ENCODE data around the gene MAST3. TPM values are rescaled to one million over a fixed set of nuclear protein-coding genes. Genes with fewer than 3 reads are reported as not detected.

MAST3 gene
- total RNA-seq, 1 experiment from 2014 or later, result 14.2 TPM

DNA sequence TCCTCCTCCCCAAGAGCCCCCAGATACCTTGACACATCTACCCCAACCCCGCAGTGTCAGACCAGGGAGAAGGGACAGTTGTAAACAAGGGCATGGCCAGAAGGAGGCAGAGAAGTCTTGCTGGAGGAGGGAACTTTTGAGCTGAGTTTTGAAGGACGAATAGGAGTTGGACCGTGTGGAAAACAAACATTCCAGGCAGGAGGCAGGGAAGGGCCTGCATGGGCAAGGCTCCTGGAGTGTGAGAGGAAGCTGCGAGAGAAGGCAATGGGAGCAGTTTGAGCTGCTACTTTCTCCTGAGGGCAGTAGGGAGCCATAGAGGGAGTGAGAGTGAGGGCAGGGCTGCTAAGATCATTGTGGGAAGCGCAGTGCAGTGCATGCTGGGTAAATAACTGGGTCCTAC, 34.1 kb upstream of the MAST3 start:
- no peak for DNase-seq (ENCODE audit: low read depth, low spot score)
- peaks cover 10 to 23% of the 10 kb centered on the region in 2 experiments; a peak in 3 of 4 replicates for H3K4me1 ChIP-seq (ENCODE audit: control insufficient read depth in 1 of 2, insufficient read depth in 2 of 2, low read length in 2 of 2)
- no peak overlapping the region for H3K4me2 ChIP-seq (ENCODE audit: low read length)
- RAD21 ChIA-PET (ENCODE audit: low non-redundant PET in 1 of 2, low total read pairs in 2 of 2, uncharacterized antibody in 2 of 2, unreplicated experiment in 2 of 2), result no interaction called here
- no peak overlapping the region for H3K27ac ChIP-seq (ENCODE audit: low read depth, low read length)
- H3K9ac ChIP-seq (ENCODE audit: low read length), result no peak overlapping the region
- BruUV-seq (replicated peaks), result no TSS peak
- intact Hi-C loops (cut with micrococcal nuclease), result no loop called here
- CTCF ChIA-PET, result no interaction called here
- no peaks in the 10 kb centered on the region for H3K9me2 ChIP-seq (ENCODE audit: insufficient read depth)
- H3K36me3 ChIP-seq (ENCODE audit: control insufficient read depth in 1 of 2, insufficient read depth in 2 of 2, low read length in 2 of 2), result no peaks in the 10 kb centered on the region
- no peak for ATAC-seq
- H3K4me3 ChIP-seq (replicated peaks in 1 of 2; ENCODE audit: low read depth in 1 of 2, low read length in 2 of 2), result no peak overlapping the region
- H2AFZ ChIP-seq (ENCODE audit: low read depth, low read length, poor library complexity, severe bottlenecking), result no peak overlapping the region
- no peaks in the 10 kb centered on the region for H3K79me2 ChIP-seq (ENCODE audit: insufficient read depth, low read length)
- no peaks in the 10 kb centered on the region for H3K27me3 ChIP-seq (ENCODE audit: insufficient read depth, low read length)
- no peak for TF ChIP-seq CEBPB (IDR thresholded peaks at IDR 0.05; ENCODE audit: low read depth)
- TF ChIP-seq SIN3A (IDR thresholded peaks at IDR 0.05; ENCODE audit: low read depth), result no peak
- TF ChIP-seq EGR1 (IDR thresholded peaks at IDR 0.05; ENCODE audit: low read depth), result no peak
- no peak for TF ChIP-seq CBX3 (IDR thresholded peaks at IDR 0.05; ENCODE audit: low read depth)
- peak in 2 of 3 experiments; percentile 4 to 17; a peak in 1 of 6 replicates for TF ChIP-seq CTCF (IDR thresholded peaks at IDR 0.05 in 2 of 3, conservative IDR thresholded peaks at IDR 0.05 in 1 of 3; ENCODE audit: borderline replicate concordance in 1 of 3, insufficient read depth in 1 of 3, low read depth in 2 of 3, low read length in 2 of 3)
- no peaks in the 10 kb centered on the region for H4K20me1 ChIP-seq (ENCODE audit: insufficient read depth)
- POLR2A ChIA-PET, result no interaction called here
- no peaks in the 10 kb centered on the region for H3K9me3 ChIP-seq (ENCODE audit: control insufficient read depth in 1 of 2, insufficient read depth in 1 of 2, low read depth in 1 of 2, low read length in 2 of 2)

GRCh38 chr19:18065173-18065495, 32.4 kb upstream of the MAST3 start:
- Histone ChIP-seq H2AFZ (ENCODE audit: low read depth, low read length, poor library complexity, severe bottlenecking) (peak overlapping the region; percentile 50), H3K4me1 (ENCODE audit: control insufficient read depth in 1 of 2, insufficient read depth in 2 of 2, low read length in 2 of 2) (peaks cover 7 to 19% of the 10 kb centered on the region in 2 experiments; a peak in 3 of 4 replicates), H3K9ac (ENCODE audit: low read length) (no peak overlapping the region), H3K79me2 (ENCODE audit: insufficient read depth, low read length) (no peaks in the 10 kb centered on the region), H3K4me2 (ENCODE audit: low read length) (peak overlapping the region; percentile 29; the same call in 1 of the 2 replicates), H3K9me2 (ENCODE audit: insufficient read depth) (no peaks in the 10 kb centered on the region), H3K27me3 (ENCODE audit: insufficient read depth, low read length) (no peaks in the 10 kb centered on the region), H4K20me1 (ENCODE audit: insufficient read depth) (no peaks in the 10 kb centered on the region), H3K27ac (ENCODE audit: low read depth, low read length) (peak overlapping the region; percentile 44; the same call in 1 of the 2 replicates), H3K9me3 (ENCODE audit: control insufficient read depth in 1 of 2, insufficient read depth in 1 of 2, low read depth in 1 of 2, low read length in 2 of 2) (no peaks in the 10 kb centered on the region), H3K36me3 (ENCODE audit: control insufficient read depth in 1 of 2, insufficient read depth in 2 of 2, low read length in 2 of 2) (no peaks in the 10 kb centered on the region), H3K4me3 (replicated peaks in 1 of 2; ENCODE audit: low read depth in 1 of 2, low read length in 2 of 2) (no peak overlapping the region)
- ChIA-PET CTCF (interaction anchor here (1.5 kb wide), 1 partner anchor 9 kb away, joined by 5 read pairs; no protein-coding TSS in a partner anchor), POLR2A (no interaction called here), RAD21 (ENCODE audit: low non-redundant PET in 1 of 2, low total read pairs in 2 of 2, uncharacterized antibody in 2 of 2, unreplicated experiment in 2 of 2) (no interaction called here)
- intact Hi-C loops (cut with micrococcal nuclease), result no loop called here
- ATAC-seq, result no peak
- DNase-seq (ENCODE audit: low read depth, low spot score), result no peak
- no peak for TF ChIP-seq TCF7L2 (IDR thresholded peaks at IDR 0.05; ENCODE audit: borderline replicate concordance, extremely low read depth, insufficient read depth, insufficient read length)
- no peak for TF ChIP-seq ATF3 (IDR thresholded peaks at IDR 0.05)
- TF ChIP-seq CTCF (IDR thresholded peaks at IDR 0.05 in 2 of 3, conservative IDR thresholded peaks at IDR 0.05 in 1 of 3; ENCODE audit: borderline replicate concordance in 1 of 3, insufficient read depth in 1 of 3, low read depth in 2 of 3, low read length in 2 of 3), result no peak
- no peak for TF ChIP-seq POLR2A (IDR thresholded peaks at IDR 0.05; ENCODE audit: borderline replicate concordance, extremely low read depth, insufficient read depth, insufficient read length)
- no peak for TF ChIP-seq MAX (IDR thresholded peaks at IDR 0.05)
- no peak for TF ChIP-seq EZH2phosphoT487 (IDR thresholded peaks at IDR 0.05; ENCODE audit: borderline replicate concordance)
- TF ChIP-seq ZNF274 (IDR thresholded peaks at IDR 0.05; ENCODE audit: low read depth, low read length), result no peak
- no TSS peak for BruUV-seq (replicated peaks)

All from HCT116 (cell line).